ENCODE results near the gene MCU. TPM values are rescaled to one million over a fixed set of nuclear protein-coding genes. Genes with fewer than 3 reads are reported as not detected.
"Not testable (repeated sequence)": the region's sequence is repeated elsewhere in the genome, so short reads cannot be mapped to it uniquely, and the experiment has no call there.

Gene MCU
- total RNA-seq, 1 donor from 2014 or later, result 21.7 TPM

- TF ChIP-seq CTCF (conservative IDR thresholded peaks at IDR 0.05), result no peak
- Mint-ChIP-seq H3K4me1 (no peaks in the 10 kb centered on the region), H3K4me3 (no peak overlapping the region), H3K27me3 (ENCODE audit: low read depth) (no peaks in the 10 kb centered on the region), H3K9me3 (no peaks in the 10 kb centered on the region), H3K36me3 (ENCODE audit: low read depth) (no peaks in the 10 kb centered on the region), H3K27ac (ENCODE audit: unreplicated experiment) (no peak overlapping the region)
- no peak for DNase-seq (ENCODE audit: low read depth, low spot score)
These were observed 206.7 kb downstream of the MCU start for GRCh38 chr10:72898616-72899015.

- Mint-ChIP-seq H3K27ac (ENCODE audit: unreplicated experiment) (no peak overlapping the region), H3K9me3 (no peaks in the 10 kb centered on the region), H3K4me3 (no peak overlapping the region), H3K36me3 (ENCODE audit: low read depth) (no peaks in the 10 kb centered on the region), H3K27me3 (ENCODE audit: low read depth) (no peaks in the 10 kb centered on the region), H3K4me1 (no peaks in the 10 kb centered on the region)
- no peak for TF ChIP-seq CTCF (conservative IDR thresholded peaks at IDR 0.05)
- no peak for DNase-seq (ENCODE audit: low read depth, low spot score)
These were observed 207.6 kb downstream of the MCU start for GRCh38 chr10:72899545-72899944.

- H3K9me3 Mint-ChIP-seq; H3K4me3 Mint-ChIP-seq; H3K27me3 Mint-ChIP-seq (ENCODE audit: low read depth); DNase-seq (ENCODE audit: low read depth, low spot score); H3K27ac Mint-ChIP-seq (ENCODE audit: unreplicated experiment); H3K36me3 Mint-ChIP-seq (ENCODE audit: low read depth); H3K4me1 Mint-ChIP-seq: not testable (repeated sequence)
These were observed 212.1 kb downstream of the MCU start for GRCh38 chr10:72903941-72904446.

GRCh38 chr10:72904806-72905205, 212.9 kb downstream of the MCU start:
- Mint-ChIP-seq H3K27ac (ENCODE audit: unreplicated experiment) (peak overlapping the region; percentile 64), H3K36me3 (ENCODE audit: low read depth) (no peaks in the 10 kb centered on the region), H3K27me3 (ENCODE audit: low read depth) (no peaks in the 10 kb centered on the region), H3K9me3 (no peaks in the 10 kb centered on the region), H3K4me1 (no peaks in the 10 kb centered on the region), H3K4me3 (no peak overlapping the region)
- DNase-seq (ENCODE audit: low read depth, low spot score), result no peak
- no peak for TF ChIP-seq CTCF (conservative IDR thresholded peaks at IDR 0.05)

GRCh38 chr10:72906446-72906845, 214.5 kb downstream of the MCU start:
- Mint-ChIP-seq H3K27ac (ENCODE audit: unreplicated experiment) (no peak overlapping the region), H3K9me3 (no peaks in the 10 kb centered on the region), H3K27me3 (ENCODE audit: low read depth) (no peaks in the 10 kb centered on the region), H3K4me3 (no peak overlapping the region), H3K36me3 (ENCODE audit: low read depth) (no peaks in the 10 kb centered on the region), H3K4me1 (no peaks in the 10 kb centered on the region)
- TF ChIP-seq CTCF (conservative IDR thresholded peaks at IDR 0.05), result no peak
- no peak for DNase-seq (ENCODE audit: low read depth, low spot score)

GRCh38 chr10:72910705-72911104, 218.8 kb downstream of the MCU start:
- no peaks in the 10 kb centered on the region for H3K27me3 Mint-ChIP-seq (ENCODE audit: low read depth)
- DNase-seq (ENCODE audit: low read depth, low spot score), result no peak
- no peaks in the 10 kb centered on the region for H3K36me3 Mint-ChIP-seq (ENCODE audit: low read depth)
- no peak for TF ChIP-seq CTCF (conservative IDR thresholded peaks at IDR 0.05)
- H3K4me3 Mint-ChIP-seq, result no peak overlapping the region
- peaks cover 3% of the 10 kb centered on the region for H3K9me3 Mint-ChIP-seq
- H3K27ac Mint-ChIP-seq (ENCODE audit: unreplicated experiment), result no peak overlapping the region
- no peaks in the 10 kb centered on the region for H3K4me1 Mint-ChIP-seq

Measured in neural crest cell (in vitro differentiated cells).